Left forelimb (tissue), 1 donor: ENCODE data around the gene RFX2.

Source experiments
- DNase-seq: peaks from one replicate; pipeline ENCODE4 v3.0.0-alpha.2; 2018; ENCODE audit warnings: low spot score

Gene RFX2

GRCh38 chr19:6103894-6104293, 6.4 kb downstream of the RFX2 start:
- DNase-seq, result no peak

- no peak for DNase-seq
Measured at GRCh38 chr19:6103217-6103644, 7.1 kb downstream of the RFX2 start.

- no peak for DNase-seq
Measured at GRCh38 chr19:6101991-6102390, 8.3 kb downstream of the RFX2 start.

GRCh38 chr19:6101291-6101825, 8.9 kb downstream of the RFX2 start:
- no peak for DNase-seq

GRCh38 chr19:6100284-6100915, 9.9 kb downstream of the RFX2 start:
- no peak for DNase-seq

- DNase-seq, result no peak
Measured at GRCh38 chr19:6099599-6099998, 10.7 kb downstream of the RFX2 start.

- DNase-seq, result no peak
Measured at GRCh38 chr19:6099033-6099432, 11.3 kb downstream of the RFX2 start.

- DNase-seq, result no peak
Measured at GRCh38 chr19:6098574-6098973, 11.7 kb downstream of the RFX2 start.

GRCh38 chr19:6097911-6098310, 12.4 kb downstream of the RFX2 start:
- no peak for DNase-seq

- no peak for DNase-seq
Measured at GRCh38 chr19:6095760-6096159, 14.5 kb downstream of the RFX2 start.

- peak; percentile 75 for DNase-seq
Measured at GRCh38 chr19:6092329-6093286, 17.7 kb downstream of the RFX2 start.

- DNase-seq, result no peak
Measured at GRCh38 chr19:6091771-6092291, 18.5 kb downstream of the RFX2 start.

- DNase-seq, result no peak
Measured at GRCh38 chr19:6090634-6091033, 19.7 kb downstream of the RFX2 start.

GRCh38 chr19:6088602-6089049, 21.7 kb downstream of the RFX2 start:
- no peak for DNase-seq

- no peak for DNase-seq
Measured at GRCh38 chr19:6087074-6087571, 23.2 kb downstream of the RFX2 start.

GRCh38 chr19:6086068-6086788, 24.1 kb downstream of the RFX2 start:
- DNase-seq, result no peak

GRCh38 chr19:6084821-6085220, 25.5 kb downstream of the RFX2 start:
- DNase-seq, result no peak

GRCh38 chr19:6079107-6079506, 31.2 kb downstream of the RFX2 start:
- DNase-seq, result no peak

GRCh38 chr19:6078068-6078467, 32.2 kb downstream of the RFX2 start:
- DNase-seq, result no peak

GRCh38 chr19:6076675-6077463, 33.4 kb downstream of the RFX2 start:
- DNase-seq, result no peak

GRCh38 chr19:6076291-6076665, 34.0 kb downstream of the RFX2 start:
- DNase-seq, result no peak
